HepG2 (cell line): ENCODE data around the gene MCTS1. TPM values are rescaled to one million over a fixed set of nuclear protein-coding genes. Genes with fewer than 3 reads are reported as not detected.
A peak's percentile ranks its signal among the peaks of the same experiment; 100 is the strongest.

Source experiments
- FOXA1 ChIP-seq, 2 experiments: fragments of 450-650 bp in 1 of 2; sonication (generic) in 1 of 2; formaldehyde crosslinking in 1 of 2; IDR thresholded peaks; 2 replicates each; pipeline versions ENCODE4 v1.4.0 to v1.6.1; 2016 to 2020; ENCODE audit warnings: missing genetic modification reagents in 1 of 2
- FOXA3 ChIP-seq: IDR thresholded peaks from 2 replicates; pipeline ENCODE4 v1.6.1; 2016; ENCODE audit warnings: missing genetic modification reagents, missing compliant biosample characterization
- IKZF5 ChIP-seq: IDR thresholded peaks from 2 replicates; pipeline ENCODE4 v1.6.1; 2018; ENCODE audit warnings: missing genetic modification reagents, mild to moderate bottlenecking, missing compliant biosample characterization
- RFX1 ChIP-seq: fragments of 450-650 bp; IDR thresholded peaks from 2 replicates; pipeline ENCODE4 v1.6.1; 2017
- SKIL ChIP-seq: sonication (generic); formaldehyde crosslinking; IDR thresholded peaks from 2 replicates; pipeline ENCODE4 v1.8.0; 2022; ENCODE audit warnings: missing genetic modification reagents, mild to moderate bottlenecking, moderate library complexity, borderline replicate concordance
- SP5 ChIP-seq: IDR thresholded peaks from 2 replicates; pipeline ENCODE4 v1.6.1; 2016; ENCODE audit warnings: low read depth, borderline replicate concordance
- TFDP1 ChIP-seq: IDR thresholded peaks from 2 replicates; pipeline ENCODE4 v1.6.1; 2016; ENCODE audit warnings: missing compliant biosample characterization, missing genetic modification reagents, borderline replicate concordance
- ZBTB10 ChIP-seq: sonication (generic); formaldehyde crosslinking; IDR thresholded peaks from 2 replicates; pipeline ENCODE4 v1.4.0; 2020; ENCODE audit warnings: missing genetic modification reagents, borderline replicate concordance
- ZFP91 ChIP-seq: sonication (generic); formaldehyde crosslinking; IDR thresholded peaks from 2 replicates; pipeline ENCODE4 v1.9.0; 2022; ENCODE audit warnings: missing genetic modification reagents, mild to moderate bottlenecking, borderline replicate concordance
- ZNF614 ChIP-seq: IDR thresholded peaks from 2 replicates; pipeline ENCODE4 v1.6.1; 2018; ENCODE audit warnings: missing biosample characterization, missing genetic modification reagents, inconsistent platforms, borderline replicate concordance
- ZNF704 ChIP-seq: sonication (generic); formaldehyde crosslinking; IDR thresholded peaks from 2 replicates; pipeline ENCODE4 v1.8.1; 2023; ENCODE audit warnings: mild to moderate bottlenecking, inconsistent platforms, moderate library complexity, missing genetic modification reagents, borderline replicate concordance
- polyA plus RNA-seq, 8 experiments: library from polyadenylated mRNA; depleted of rRNA in 3 of 8; stranded (reverse) in 7 of 8; unstranded in 1 of 8; fragments of >200 nt; fragmentation: Illumina TruSeq in 4 of 8; extraction: Trizol in 4 of 8; gene quantifications; 2 replicates each; pipeline versions ENCODE4 v1.2.1 to v1.2.3, GENCODE V29; 2011 to 2016; ENCODE audit warnings: low read depth in 4 of 8, missing spikeins in 1 of 8, mixed read lengths in 1 of 8; ENCODE audit not compliant: insufficient read depth in 1 of 8
- total RNA-seq, 5 experiments: library from RNA; depleted of rRNA; stranded (reverse); fragments of >200 nt; fragmentation: Illumina TruSeq; extraction: Trizol; gene quantifications; 2 replicates each; pipeline ENCODE4 v1.2.3, GENCODE V29; 2016; ENCODE audit warnings: low read depth in 1 of 5

The MCTS1 gene
- total and polyA plus RNA-seq, 2 of the 13 experiments (the other 11 are each of a cell fraction or from before 2014, with no cell fraction given): 30.1 to 59.0 TPM

GRCh38 chrX:120560842-120561633, 42.9 kb upstream of the MCTS1 start, which contains the start of gene CUL4B (continued):
- TF ChIP-seq TFDP1 (peak; percentile 14; the same call in 1 of the 2 replicates), RFX1 (no peak), SKIL (CRISPR knock-in tag) (0 out of 2 replicates have a peak, but pooled peaks have one; percentile 27), FOXA3 (peak; percentile 54; the same call in 1 of the 2 replicates), IKZF5 (CRISPR knock-in tag) (no peak), ZBTB10 (no peak), ZNF614 (0 out of 2 replicates have a peak, but pooled peaks have one; percentile 18), ZNF704 (CRISPR knock-in tag) (no peak; the same call in 1 of the 2 replicates), FOXA1 (IDR thresholded peaks at IDR 0.05) (no peak), FOXA1 (CRISPR knock-in tag; IDR thresholded peaks at IDR 0.05) (peak; percentile 77), ZFP91 (CRISPR knock-in tag) (peak; percentile 52; the same call in 1 of the 2 replicates), SP5 (CRISPR knock-in tag) (peak; percentile 41; the same call in 1 of the 2 replicates)
